HepG2 (cell line): ENCODE data around the gene MAPK8IP3. TPM values are rescaled to one million over a fixed set of nuclear protein-coding genes. Genes with fewer than 3 reads are reported as not detected.

Experiments
- ELF3 ChIP-seq: IDR thresholded peaks from 2 replicates; pipeline ENCODE4 v1.6.1; 2016; ENCODE audit warnings: missing genetic modification reagents, missing compliant biosample characterization
- MAFK ChIP-seq, 2 experiments: IDR thresholded peaks in 1 of 2; conservative IDR thresholded peaks in 1 of 2; 2 replicates each; pipeline ENCODE4 v1.6.1; 2011; ENCODE audit warnings: improper control_type of control experiment in 2 of 2, low read length in 2 of 2
- ZGPAT ChIP-seq: IDR thresholded peaks from 2 replicates; pipeline ENCODE4 v1.6.1; 2016; ENCODE audit warnings: mild to moderate bottlenecking
- ZNF34 ChIP-seq: sonication (generic); formaldehyde crosslinking; IDR thresholded peaks from 2 replicates; pipeline ENCODE4 v1.4.0; 2020; ENCODE audit warnings: mild to moderate bottlenecking, missing genetic modification reagents, borderline replicate concordance
- polyA plus RNA-seq, 8 experiments: library from polyadenylated mRNA; depleted of rRNA in 3 of 8; stranded (reverse) in 7 of 8; unstranded in 1 of 8; fragments of >200 nt; fragmentation: Illumina TruSeq in 4 of 8; extraction: Trizol in 4 of 8; gene quantifications; 2 replicates each; pipeline versions ENCODE4 v1.2.1 to v1.2.3, GENCODE V29; 2011 to 2016; ENCODE audit warnings: low read depth in 4 of 8, missing spikeins in 1 of 8, mixed read lengths in 1 of 8; ENCODE audit not compliant: insufficient read depth in 1 of 8
- total RNA-seq, 5 experiments: library from RNA; depleted of rRNA; stranded (reverse); fragments of >200 nt; fragmentation: Illumina TruSeq; extraction: Trizol; gene quantifications; 2 replicates each; pipeline ENCODE4 v1.2.3, GENCODE V29; 2016; ENCODE audit warnings: low read depth in 1 of 5
- TF ChIP-seq, protein P1 (sequence below): sonication (generic); formaldehyde crosslinking; IDR thresholded peaks from 2 replicates; pipeline ENCODE4 v1.8.0; 2023; ENCODE audit warnings: mild to moderate bottlenecking, missing genetic modification reagents
- TF ChIP-seq, protein P2 (sequence below): sonication (generic); formaldehyde crosslinking; IDR thresholded peaks from 2 replicates; pipeline ENCODE4 v1.5.1; 2020; ENCODE audit warnings: missing genetic modification reagents, mild to moderate bottlenecking, borderline replicate concordance
- TF ChIP-seq, protein P3 (sequence below): sonication (generic); formaldehyde crosslinking; IDR thresholded peaks from 2 replicates; pipeline ENCODE4 v1.4.0; 2020; ENCODE audit warnings: missing genetic modification reagents, mild to moderate bottlenecking, borderline replicate concordance

The MAPK8IP3 gene
- total and polyA plus RNA-seq, 2 of the 13 experiments (the other 11 are each of a cell fraction or from before 2014, with no cell fraction given) = 25.1 to 41.7 TPM

GRCh38 chr16:1713331-1713730 is 7.3 kb downstream of the MAPK8IP3 start (continued):
- TF ChIP-seq ELF3 (no peak), ZNF34 (no peak), ZGPAT (CRISPR knock-in tag) (no peak), MAFK (conservative IDR thresholded peaks at IDR 0.05 in 1 of 2, IDR thresholded peaks at IDR 0.05 in 1 of 2; ENCODE audit: low read length in 2 of 2) (no peak)
- TF ChIP-seq, protein P1, sequence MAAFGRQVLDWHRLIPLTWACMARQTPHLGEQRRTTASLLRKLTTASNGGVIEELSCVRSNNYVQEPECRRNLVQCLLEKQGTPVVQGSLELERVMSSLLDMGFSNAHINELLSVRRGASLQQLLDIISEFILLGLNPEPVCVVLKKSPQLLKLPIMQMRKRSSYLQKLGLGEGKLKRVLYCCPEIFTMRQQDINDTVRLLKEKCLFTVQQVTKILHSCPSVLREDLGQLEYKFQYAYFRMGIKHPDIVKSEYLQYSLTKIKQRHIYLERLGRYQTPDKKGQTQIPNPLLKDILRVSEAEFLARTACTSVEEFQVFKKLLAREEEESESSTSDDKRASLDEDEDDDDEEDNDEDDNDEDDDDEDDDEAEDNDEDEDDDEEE (CRISPR knock-in tag) = no peak
- TF ChIP-seq, protein P2, sequence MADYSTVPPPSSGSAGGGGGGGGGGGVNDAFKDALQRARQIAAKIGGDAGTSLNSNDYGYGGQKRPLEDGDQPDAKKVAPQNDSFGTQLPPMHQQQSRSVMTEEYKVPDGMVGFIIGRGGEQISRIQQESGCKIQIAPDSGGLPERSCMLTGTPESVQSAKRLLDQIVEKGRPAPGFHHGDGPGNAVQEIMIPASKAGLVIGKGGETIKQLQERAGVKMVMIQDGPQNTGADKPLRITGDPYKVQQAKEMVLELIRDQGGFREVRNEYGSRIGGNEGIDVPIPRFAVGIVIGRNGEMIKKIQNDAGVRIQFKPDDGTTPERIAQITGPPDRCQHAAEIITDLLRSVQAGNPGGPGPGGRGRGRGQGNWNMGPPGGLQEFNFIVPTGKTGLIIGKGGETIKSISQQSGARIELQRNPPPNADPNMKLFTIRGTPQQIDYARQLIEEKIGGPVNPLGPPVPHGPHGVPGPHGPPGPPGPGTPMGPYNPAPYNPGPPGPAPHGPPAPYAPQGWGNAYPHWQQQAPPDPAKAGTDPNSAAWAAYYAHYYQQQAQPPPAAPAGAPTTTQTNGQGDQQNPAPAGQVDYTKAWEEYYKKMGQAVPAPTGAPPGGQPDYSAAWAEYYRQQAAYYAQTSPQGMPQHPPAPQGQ (CRISPR knock-in tag) = no peak
- TF ChIP-seq, protein P3, sequence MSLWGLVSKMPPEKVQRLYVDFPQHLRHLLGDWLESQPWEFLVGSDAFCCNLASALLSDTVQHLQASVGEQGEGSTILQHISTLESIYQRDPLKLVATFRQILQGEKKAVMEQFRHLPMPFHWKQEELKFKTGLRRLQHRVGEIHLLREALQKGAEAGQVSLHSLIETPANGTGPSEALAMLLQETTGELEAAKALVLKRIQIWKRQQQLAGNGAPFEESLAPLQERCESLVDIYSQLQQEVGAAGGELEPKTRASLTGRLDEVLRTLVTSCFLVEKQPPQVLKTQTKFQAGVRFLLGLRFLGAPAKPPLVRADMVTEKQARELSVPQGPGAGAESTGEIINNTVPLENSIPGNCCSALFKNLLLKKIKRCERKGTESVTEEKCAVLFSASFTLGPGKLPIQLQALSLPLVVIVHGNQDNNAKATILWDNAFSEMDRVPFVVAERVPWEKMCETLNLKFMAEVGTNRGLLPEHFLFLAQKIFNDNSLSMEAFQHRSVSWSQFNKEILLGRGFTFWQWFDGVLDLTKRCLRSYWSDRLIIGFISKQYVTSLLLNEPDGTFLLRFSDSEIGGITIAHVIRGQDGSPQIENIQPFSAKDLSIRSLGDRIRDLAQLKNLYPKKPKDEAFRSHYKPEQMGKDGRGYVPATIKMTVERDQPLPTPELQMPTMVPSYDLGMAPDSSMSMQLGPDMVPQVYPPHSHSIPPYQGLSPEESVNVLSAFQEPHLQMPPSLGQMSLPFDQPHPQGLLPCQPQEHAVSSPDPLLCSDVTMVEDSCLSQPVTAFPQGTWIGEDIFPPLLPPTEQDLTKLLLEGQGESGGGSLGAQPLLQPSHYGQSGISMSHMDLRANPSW (CRISPR knock-in tag) = no peak
